CD4-positive, alpha-beta T cell (primary cell): ENCODE data around the gene KCNH2. TPM values are rescaled to one million over a fixed set of nuclear protein-coding genes. Genes with fewer than 3 reads are reported as not detected.

Experiments used
- ATAC-seq: fragments of 200-7000 bp; cut with Tn5 transposase; one replicate; pipeline ENCODE4 v1.10.0; 2022; ENCODE audit warnings: mild to moderate bottlenecking; ENCODE audit not compliant: poor library complexity
- CTCF ChIA-PET: fragments of 350-600 bp; sonication (Branson Sonifier 250); formaldehyde crosslinking; loops from one replicate; lab custom pipeline; 2021; ENCODE audit warnings: antibody characterized with exemption, inconsistent platforms; lab: Charles Lee
- POLR2A ChIA-PET: fragments of 350-600 bp; sonication (Branson Sonifier 250); formaldehyde crosslinking; loops from one replicate; lab custom pipeline; 2021; ENCODE audit warnings: antibody characterized with exemption, inconsistent platforms; lab: Charles Lee
- DNase-seq, 14 experiments: peaks; one replicate each; pipeline ENCODE4 v3.0.0-alpha.2; 2013 to 2020; ENCODE audit warnings: mixed read lengths in 2 of 14
- H3K27ac ChIP-seq, 2 donors: one replicate each; pipeline versions ENCODE4 v1.5.1 to v1.7.0; 2013; ENCODE audit warnings: low read length in 2 of 2, low read depth in 1 of 2, mild to moderate bottlenecking in 1 of 2
- H3K27me3 ChIP-seq, 2 experiments: 1 replicate in 1 of 2; 2 replicates in 1 of 2; pipeline versions ENCODE4 v1.6.1 to v1.7.0; 2013; ENCODE audit warnings: low read length in 2 of 2, control low read depth in 1 of 2, mild to moderate bottlenecking in 1 of 2, moderate library complexity in 1 of 2; ENCODE audit not compliant: insufficient read depth in 2 of 2, control insufficient read depth in 1 of 2
- H3K36me3 ChIP-seq: one replicate; pipeline ENCODE4 v1.6.1; 2013; ENCODE audit warnings: low read length, control low read depth; ENCODE audit not compliant: insufficient read depth
- H3K4me1 ChIP-seq: one replicate; pipeline ENCODE4 v1.6.1; 2013; ENCODE audit warnings: low read length, control low read depth; ENCODE audit not compliant: insufficient read depth
- H3K4me3 ChIP-seq: one replicate; pipeline ENCODE4 v1.5.1; 2013; ENCODE audit warnings: mild to moderate bottlenecking, low read length, moderate library complexity
- H3K9me3 ChIP-seq, 2 experiments: 1 replicate in 1 of 2; 2 replicates in 1 of 2; pipeline versions ENCODE4 v1.6.1 to v1.7.0; 2013; ENCODE audit warnings: low read length in 2 of 2, mild to moderate bottlenecking in 2 of 2, control low read depth in 1 of 2, moderate library complexity in 1 of 2; ENCODE audit not compliant: control insufficient read depth in 1 of 2, insufficient read depth in 1 of 2
- H3K27ac Mint-ChIP-seq: one replicate; pipeline ENCODE4 v1.8.0; 2020; ENCODE audit warnings: mixed read lengths
- H3K27me3 Mint-ChIP-seq: one replicate; pipeline ENCODE4 v1.8.0; 2021; ENCODE audit warnings: mixed read lengths
- H3K36me3 Mint-ChIP-seq: one replicate; pipeline ENCODE4 v1.8.0; 2021; ENCODE audit warnings: low read depth, mixed read lengths
- H3K4me1 Mint-ChIP-seq: one replicate; pipeline ENCODE4 v1.8.0; 2021; ENCODE audit warnings: low read depth, mixed read lengths
- H3K4me3 Mint-ChIP-seq: one replicate; pipeline ENCODE4 v1.8.0; 2020; ENCODE audit warnings: mild to moderate bottlenecking, mixed read lengths
- H3K9me3 Mint-ChIP-seq: one replicate; pipeline ENCODE4 v1.8.0; 2020; ENCODE audit warnings: mixed read lengths
- CTCF ChIP-seq: fragments of 200-600 bp; IDR thresholded peaks from one replicate; pipeline ENCODE4 v1.8.0; 2022; ENCODE audit warnings: antibody characterized with exemption, mild to moderate bottlenecking
- intact Hi-C, 2 experiments: fragments of 100-400 bp; cut with DNase I in 1 of 2; cut with micrococcal nuclease in 1 of 2; formaldehyde crosslinking; loops; one replicate each; pipeline versions ENCODE4 v1.15.1 to v1.9.0; 2023 to 2025; cut with DNase I, micrococcal nuclease
- total RNA-seq, 174 experiments: library from RNA in 2 of 174; stranded (reverse) in 2 of 174; gene quantifications; one replicate each; pipeline ENCODE4 v1.2.3 and lab custom pipeline; 2021 to 2026

KCNH2 gene
- total RNA-seq, 2 experiments from 2014 or later = 1.9 to 2.3 TPM

DNA sequence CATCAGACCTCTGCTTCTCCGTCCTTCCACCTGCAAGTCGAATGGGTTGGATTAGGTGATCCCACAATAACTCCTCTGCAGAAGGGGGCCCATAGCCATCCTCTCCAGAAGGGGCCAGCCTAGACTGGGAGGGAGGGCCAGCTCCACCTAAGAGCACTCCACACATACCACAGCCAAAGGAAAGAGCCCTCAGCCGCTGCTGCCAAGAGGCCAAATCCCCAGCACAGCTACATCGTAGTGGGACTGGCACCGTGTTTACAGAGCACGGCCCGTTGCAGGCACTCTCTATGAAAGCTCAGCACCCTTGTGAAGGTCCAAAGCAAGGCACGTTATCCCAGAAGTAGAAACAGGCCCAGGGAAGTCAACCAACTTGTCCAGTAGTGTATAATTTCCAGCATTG is 5.4 kb downstream of the KCNH2 start:
- Histone ChIP-seq H3K36me3 (no peaks in the 10 kb centered on the region), H3K4me1 (peaks cover 55% of the 10 kb centered on the region), H3K27me3 (peaks cover 16 to 22% of the 10 kb centered on the region in 2 experiments), H3K9me3 (no peaks in the 10 kb centered on the region), H3K27ac (no peak overlapping the region), H3K4me3 (no peak overlapping the region)
- TF ChIP-seq CTCF = no peak
- Mint-ChIP-seq H3K4me1 (peaks cover 61% of the 10 kb centered on the region), H3K36me3 (no peaks in the 10 kb centered on the region), H3K27me3 (peaks cover 15% of the 10 kb centered on the region), H3K4me3 (peak overlapping the region; percentile 48), H3K27ac (peak overlapping the region; percentile 91), H3K9me3 (no peaks in the 10 kb centered on the region)
- ChIA-PET CTCF (interaction anchor here (0.9 to 1.8 kb wide), 3 partner anchors 10 to 46 kb away, joined by 3 to 8 read pairs (median 5); no protein-coding TSS in a partner anchor), POLR2A (interaction anchor here (2.4 to 3.1 kb wide), 2 partner anchors 42 to 56 kb away, joined by 11 to 20 read pairs; partner anchors contain the start of gene ABCB8)
- intact Hi-C loops = loop anchor here in 1 of 2 experiments (2.0 to 10.0 kb wide), 2 partner anchors 38 to 112 kb away; partner anchors contain the start of genes AGAP3, FASTK and TMUB1
- DNase-seq = no peak
- no peak for ATAC-seq

GRCh38 chr7:150972023-150972468 is 6.1 kb downstream of the KCNH2 start:
- peaks cover 60% of the 10 kb centered on the region for H3K4me1 Mint-ChIP-seq
- TF ChIP-seq CTCF = no peak
- H3K4me1 ChIP-seq = peaks cover 48% of the 10 kb centered on the region
- no peaks in the 10 kb centered on the region for H3K9me3 Mint-ChIP-seq
- H3K27ac ChIP-seq = no peak overlapping the region
- H3K27me3 ChIP-seq = peaks cover 13 to 17% of the 10 kb centered on the region in 2 experiments
- intact Hi-C loops = loop anchor here in 1 of 2 experiments (2.0 to 10.0 kb wide), 2 partner anchors 39 to 113 kb away; partner anchors contain the start of genes AGAP3, FASTK and TMUB1
- no peaks in the 10 kb centered on the region for H3K36me3 ChIP-seq
- H3K9me3 ChIP-seq = no peaks in the 10 kb centered on the region
- ATAC-seq (no peak), DNase-seq (no peak)
- CTCF ChIA-PET = interaction anchor here (1.8 kb wide), 1 partner anchor 9 kb away, joined by 8 read pairs; no protein-coding TSS in a partner anchor
- POLR2A ChIA-PET = interaction anchor here (2.4 to 3.1 kb wide), 2 partner anchors 42 to 56 kb away, joined by 11 to 20 read pairs; partner anchors contain the start of gene ABCB8
- H3K36me3 Mint-ChIP-seq = no peaks in the 10 kb centered on the region
- H3K4me3 ChIP-seq = no peak overlapping the region
- no peak overlapping the region for H3K4me3 Mint-ChIP-seq
- no peak overlapping the region for H3K27ac Mint-ChIP-seq
- peaks cover 10% of the 10 kb centered on the region for H3K27me3 Mint-ChIP-seq

DNA sequence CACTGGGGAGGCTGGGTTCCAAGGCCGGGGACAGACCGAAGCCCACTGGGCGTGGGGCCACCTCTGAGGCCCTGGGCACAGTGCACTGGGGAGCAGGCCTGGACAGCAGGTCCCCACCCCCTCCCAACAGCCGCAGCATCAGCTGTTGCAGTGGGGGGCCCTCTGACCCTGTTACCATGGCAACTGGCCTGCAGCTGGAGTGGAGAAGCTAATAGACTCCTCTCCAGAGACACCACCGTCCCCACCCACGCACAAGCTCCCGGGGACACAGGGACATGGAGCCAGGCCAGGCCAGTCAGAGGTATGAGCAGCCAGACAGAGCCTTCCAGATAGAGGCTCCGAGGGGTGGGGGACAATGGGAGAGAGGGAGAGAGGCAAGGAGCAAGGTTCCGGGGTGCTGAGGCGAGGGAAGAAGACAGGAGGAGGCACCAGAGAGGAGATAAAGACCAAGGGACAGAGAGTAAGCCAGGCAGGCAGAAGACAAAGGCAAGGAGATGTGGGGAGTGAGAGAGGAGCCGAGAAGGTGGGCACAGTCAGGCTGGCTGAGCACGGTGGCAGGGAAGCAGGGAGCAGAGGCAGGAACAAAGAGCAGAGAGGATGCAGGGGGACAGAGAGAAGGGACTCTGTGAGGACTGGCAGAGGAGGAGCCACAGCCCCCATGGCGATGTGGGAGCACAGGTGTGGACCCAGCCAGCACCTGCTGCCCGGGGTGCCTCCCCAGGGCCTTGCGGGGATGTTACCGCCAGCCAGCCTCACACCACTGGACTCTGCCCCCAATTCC is 6.7 kb downstream of the KCNH2 start:
- H3K27ac Mint-ChIP-seq = no peak overlapping the region
- ATAC-seq (no peak), DNase-seq (no peak)
- H3K4me3 ChIP-seq = no peak overlapping the region
- no peak for TF ChIP-seq CTCF
- H3K4me1 Mint-ChIP-seq = peaks cover 55% of the 10 kb centered on the region
- peak overlapping the region; percentile 37 for H3K4me3 Mint-ChIP-seq
- no peak overlapping the region for H3K27ac ChIP-seq
- H3K9me3 ChIP-seq = no peaks in the 10 kb centered on the region
- ChIA-PET POLR2A (no interaction called here), CTCF (no interaction called here)
- H3K27me3 Mint-ChIP-seq = peaks cover 5% of the 10 kb centered on the region
- intact Hi-C loops = loop anchor here in 1 of 2 experiments (2.0 to 10.0 kb wide), 2 partner anchors 39 to 113 kb away; partner anchors contain the start of genes AGAP3, FASTK and TMUB1
- H3K27me3 ChIP-seq = peaks cover 8 to 11% of the 10 kb centered on the region in 2 experiments
- peaks cover 42% of the 10 kb centered on the region for H3K4me1 ChIP-seq
- H3K36me3 Mint-ChIP-seq = no peaks in the 10 kb centered on the region
- H3K9me3 Mint-ChIP-seq = no peaks in the 10 kb centered on the region
- no peaks in the 10 kb centered on the region for H3K36me3 ChIP-seq
